PC-9 (cell line): Measurements from ENCODE around the gene R3HCC1L. TPM values are rescaled to one million over a fixed set of nuclear protein-coding genes. Genes with fewer than 3 reads are reported as not detected.

Source experiments
- BruUV-seq: library from RNA; stranded (reverse); fragments of 400-500 nt; replicated peaks from 2 replicates; lab custom pipeline; 2021; lab: Mats Ljungman, UMichigan
- CTCF ChIA-PET: fragments of 300-600 bp; sonication (Branson Sonifier 250); formaldehyde crosslinking; loops from one replicate; lab custom pipeline; 2022; ENCODE audit warnings: antibody characterized with exemption; lab: Charles Lee
- POLR2A ChIA-PET: fragments of 300-600 bp; sonication (Branson Sonifier 250); formaldehyde crosslinking; loops from one replicate; lab custom pipeline; 2022; ENCODE audit warnings: antibody characterized with exemption; ENCODE audit not compliant: unreplicated experiment; lab: Charles Lee
- DNase-seq, 2 experiments: peaks; one replicate each; pipeline versions ENCODE4 v3.0.0 to v3.0.0-alpha.2; 2015 to 2022; ENCODE audit warnings: mixed read lengths in 1 of 2
- H2AFZ ChIP-seq: fragments of 200-600 bp; sonication (generic); 2 replicates; pipeline ENCODE4 v1.8.1; 2017; ENCODE audit warnings: antibody characterized with exemption
- H3F3A ChIP-seq: fragments of 200-600 bp; sonication (generic); 2 replicates; pipeline ENCODE4 v1.8.1; 2017; ENCODE audit warnings: antibody characterized with exemption, mild to moderate bottlenecking, low read depth; ENCODE audit not compliant: insufficient read depth
- H3K27ac ChIP-seq: fragments of 200-600 bp; sonication (generic); 2 replicates; pipeline ENCODE4 v1.6.1; 2016; ENCODE audit warnings: mixed run types
- H3K27me3 ChIP-seq: fragments of 200-600 bp; sonication (generic); 2 replicates; pipeline ENCODE4 v1.6.1; 2016; ENCODE audit warnings: low read depth, mixed run types; ENCODE audit not compliant: insufficient read depth
- H3K36me3 ChIP-seq: fragments of 200-600 bp; sonication (generic); 2 replicates; pipeline ENCODE4 v1.6.1; 2016; ENCODE audit warnings: low read depth, mixed run types
- H3K4me1 ChIP-seq: fragments of 200-600 bp; sonication (generic); replicated peaks from 2 replicates; pipeline ENCODE4 v1.6.1; 2016; ENCODE audit warnings: mixed run types; ENCODE audit not compliant: insufficient read depth
- H3K4me2 ChIP-seq: fragments of 200-600 bp; sonication (generic); 2 replicates; pipeline ENCODE4 v1.6.1; 2017; ENCODE audit warnings: mixed run types
- H3K4me3 ChIP-seq: fragments of 200-600 bp; sonication (generic); 2 replicates; pipeline ENCODE4 v1.6.1; 2016; ENCODE audit warnings: mixed run types
- H3K79me2 ChIP-seq: fragments of 200-600 bp; sonication (generic); 2 replicates; pipeline ENCODE4 v1.6.1; 2017; ENCODE audit warnings: low read depth, mixed run types
- H3K9me2 ChIP-seq: fragments of 200-600 bp; sonication (generic); 2 replicates; pipeline ENCODE4 v1.8.1; 2017; ENCODE audit warnings: mild to moderate bottlenecking; ENCODE audit not compliant: insufficient read depth
- H3K9me3 ChIP-seq: fragments of 200-600 bp; sonication (generic); 2 replicates; pipeline ENCODE4 v1.8.1; 2016; ENCODE audit warnings: low read depth; ENCODE audit not compliant: insufficient read depth
- H4K20me1 ChIP-seq: fragments of 200-600 bp; sonication (generic); 2 replicates; pipeline ENCODE4 v1.8.1; 2017; ENCODE audit not compliant: insufficient read depth
- EZH2 ChIP-seq: fragments of 200-600 bp; sonication (generic); IDR thresholded peaks from 2 replicates; pipeline ENCODE4 v1.8.0; 2017; ENCODE audit warnings: antibody characterized with exemption, low read depth
- intact Hi-C: fragments of 100-400 bp; cut with micrococcal nuclease; formaldehyde crosslinking; loops from one replicate; pipeline ENCODE4 v1.10.0; 2022; ENCODE audit not compliant: unreplicated experiment
- total RNA-seq: library from RNA; stranded (reverse); gene quantifications from 2 replicates; pipeline ENCODE4 v1.2.3, GENCODE V29; 2021
- TF ChIP-seq, protein P1 (sequence below): fragments of 200-600 bp; sonication (generic); conservative IDR thresholded peaks from 2 replicates; pipeline ENCODE4 v1.6.1; 2017; ENCODE audit warnings: mixed run types, antibody characterized with exemption, mild to moderate bottlenecking, moderate library complexity

R3HCC1L gene
- total RNA-seq, 1 experiment from 2014 or later: 7.0 TPM

DNA sequence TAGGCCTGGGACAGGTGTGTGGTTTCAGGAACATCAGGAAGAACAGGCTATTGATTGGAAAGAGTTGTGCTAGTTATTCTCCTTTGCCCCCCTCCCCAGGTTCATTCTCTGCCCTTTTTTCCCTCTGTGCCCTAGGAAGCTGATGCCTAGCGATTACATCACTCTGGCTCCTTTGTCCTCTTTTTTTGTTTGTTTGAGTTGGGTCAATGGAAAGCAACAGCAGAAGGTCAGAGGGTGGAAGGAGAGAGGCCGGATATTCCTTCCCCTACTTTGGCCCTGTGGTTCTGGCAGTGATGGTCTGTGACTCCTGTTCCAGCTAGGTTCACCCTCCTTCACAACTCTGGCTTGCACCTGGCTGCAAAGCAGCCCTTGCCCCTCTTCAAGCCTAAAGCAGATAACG is 114.7 kb downstream of the R3HCC1L start:
- Histone ChIP-seq H2AFZ (no peak overlapping the region), H3K4me2 (no peak overlapping the region), H4K20me1 (no peaks in the 10 kb centered on the region), H3K4me3 (no peak overlapping the region), H3F3A (no peaks in the 10 kb centered on the region), H3K27me3 (no peaks in the 10 kb centered on the region), H3K4me1 (no peaks in the 10 kb centered on the region), H3K79me2 (no peaks in the 10 kb centered on the region), H3K36me3 (no peaks in the 10 kb centered on the region), H3K9me3 (no peaks in the 10 kb centered on the region), H3K9me2 (no peaks in the 10 kb centered on the region), H3K27ac (no peak overlapping the region)
- no peak for TF ChIP-seq EZH2
- TF ChIP-seq, protein P1, sequence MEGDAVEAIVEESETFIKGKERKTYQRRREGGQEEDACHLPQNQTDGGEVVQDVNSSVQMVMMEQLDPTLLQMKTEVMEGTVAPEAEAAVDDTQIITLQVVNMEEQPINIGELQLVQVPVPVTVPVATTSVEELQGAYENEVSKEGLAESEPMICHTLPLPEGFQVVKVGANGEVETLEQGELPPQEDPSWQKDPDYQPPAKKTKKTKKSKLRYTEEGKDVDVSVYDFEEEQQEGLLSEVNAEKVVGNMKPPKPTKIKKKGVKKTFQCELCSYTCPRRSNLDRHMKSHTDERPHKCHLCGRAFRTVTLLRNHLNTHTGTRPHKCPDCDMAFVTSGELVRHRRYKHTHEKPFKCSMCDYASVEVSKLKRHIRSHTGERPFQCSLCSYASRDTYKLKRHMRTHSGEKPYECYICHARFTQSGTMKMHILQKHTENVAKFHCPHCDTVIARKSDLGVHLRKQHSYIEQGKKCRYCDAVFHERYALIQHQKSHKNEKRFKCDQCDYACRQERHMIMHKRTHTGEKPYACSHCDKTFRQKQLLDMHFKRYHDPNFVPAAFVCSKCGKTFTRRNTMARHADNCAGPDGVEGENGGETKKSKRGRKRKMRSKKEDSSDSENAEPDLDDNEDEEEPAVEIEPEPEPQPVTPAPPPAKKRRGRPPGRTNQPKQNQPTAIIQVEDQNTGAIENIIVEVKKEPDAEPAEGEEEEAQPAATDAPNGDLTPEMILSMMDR: no peak
- DNase-seq: no peak
- ChIA-PET POLR2A (no interaction called here), CTCF (no interaction called here)
- BruUV-seq: no TSS peak
- intact Hi-C loops: no loop called here

DNA sequence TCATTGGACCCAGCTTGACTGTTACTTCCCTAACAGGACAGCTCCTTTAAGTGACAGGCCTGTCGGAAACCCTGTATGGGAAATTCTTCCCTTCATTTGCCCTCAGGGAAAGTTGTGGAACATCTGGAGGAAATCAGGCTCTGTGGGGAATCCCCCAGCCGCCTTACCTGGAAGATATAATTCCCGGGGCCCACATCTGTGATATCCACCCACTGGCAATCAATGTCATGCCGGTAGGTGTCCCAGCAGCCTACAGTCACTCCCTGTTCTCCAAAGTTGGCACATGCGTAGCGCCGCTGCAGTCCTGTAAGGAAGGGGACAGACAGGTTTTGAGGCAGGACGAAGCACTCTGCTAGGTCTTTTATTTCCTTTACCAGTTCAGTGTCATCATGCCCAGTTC is 116.9 kb downstream of the R3HCC1L start:
- Histone ChIP-seq H3K4me2 (no peak overlapping the region), H3K27ac (no peak overlapping the region), H4K20me1 (no peaks in the 10 kb centered on the region), H3K79me2 (no peaks in the 10 kb centered on the region), H3K9me3 (no peaks in the 10 kb centered on the region), H2AFZ (no peak overlapping the region), H3F3A (no peaks in the 10 kb centered on the region), H3K4me1 (no peaks in the 10 kb centered on the region), H3K9me2 (no peaks in the 10 kb centered on the region), H3K36me3 (no peaks in the 10 kb centered on the region), H3K27me3 (no peaks in the 10 kb centered on the region), H3K4me3 (no peak overlapping the region)
- no TSS peak for BruUV-seq
- ChIA-PET POLR2A (no interaction called here), CTCF (no interaction called here)
- intact Hi-C loops: no loop called here
- DNase-seq: no peak
- TF ChIP-seq, protein P1: no peak
- no peak for TF ChIP-seq EZH2

DNA sequence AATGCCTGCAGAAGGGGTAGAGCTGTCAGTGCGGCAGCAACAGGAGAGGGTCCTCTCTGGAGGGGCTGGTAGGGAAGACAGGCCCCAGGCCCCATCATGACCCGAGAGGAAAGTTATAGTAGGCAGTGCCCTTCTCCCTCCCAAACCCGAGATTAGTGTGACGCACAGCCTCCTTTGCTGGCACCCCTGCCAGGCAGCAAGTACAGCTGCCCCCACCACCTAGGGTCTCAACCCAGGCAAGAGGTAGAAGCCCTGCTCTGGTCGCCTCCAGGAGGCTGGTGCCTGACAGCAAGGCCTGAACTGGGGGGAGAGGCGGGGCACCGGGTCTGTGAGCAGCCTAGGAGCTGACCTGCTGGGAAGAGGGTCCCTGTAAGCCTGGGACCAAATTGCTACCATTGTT is 118.0 kb downstream of the R3HCC1L start:
- Histone ChIP-seq H3K36me3 (no peaks in the 10 kb centered on the region), H4K20me1 (no peaks in the 10 kb centered on the region), H3K4me3 (no peak overlapping the region), H3K4me1 (no peaks in the 10 kb centered on the region), H3K79me2 (no peaks in the 10 kb centered on the region), H3K4me2 (no peak overlapping the region), H3K27ac (no peak overlapping the region), H3K9me2 (no peaks in the 10 kb centered on the region), H2AFZ (no peak overlapping the region), H3K27me3 (no peaks in the 10 kb centered on the region), H3K9me3 (no peaks in the 10 kb centered on the region), H3F3A (no peaks in the 10 kb centered on the region)
- TF ChIP-seq EZH2: no peak
- TF ChIP-seq, protein P1: no peak
- intact Hi-C loops: no loop called here
- BruUV-seq: no TSS peak
- ChIA-PET CTCF (no interaction called here), POLR2A (interaction anchor here (0.7 kb wide), 1 partner anchor 1162 kb away, joined by 3 read pairs; no protein-coding TSS in a partner anchor)
- no peak for DNase-seq
